ENCODE data around the gene PRKCA. TPM values are rescaled to one million over a fixed set of nuclear protein-coding genes. Genes with fewer than 3 reads are reported as not detected.

The PRKCA gene
- total and polyA plus RNA-seq, 2 experiments from 2014 or later: 6.4 to 35.4 TPM

GRCh38 chr17:66793814-66794213 is 491.4 kb downstream of the PRKCA start:
- no peak overlapping the region for H3K4me3 ChIP-seq
- no peaks in the 10 kb centered on the region for H3K9me2 ChIP-seq (ENCODE audit: insufficient read depth)
- peaks cover 9% of the 10 kb centered on the region for H3K4me1 Mint-ChIP-seq
- peaks cover 12% of the 10 kb centered on the region; the same call in 2 of the 3 replicates for H3K36me3 Mint-ChIP-seq (ENCODE audit: low read depth)
- H3K27me3 Mint-ChIP-seq (ENCODE audit: insufficient read depth, low read depth, poor library complexity): peaks cover 5% of the 10 kb centered on the region
- H3K27ac Mint-ChIP-seq: no peak overlapping the region
- H3K27ac ChIP-seq (ENCODE audit: low read depth): no peak overlapping the region
- H3F3A ChIP-seq (replicated peaks; ENCODE audit: low read depth): no peaks in the 10 kb centered on the region
- H3K9me3 Mint-ChIP-seq: no peaks in the 10 kb centered on the region; the same call in 2 of the 3 replicates
- no peak overlapping the region for H3K4me3 Mint-ChIP-seq
- no peak overlapping the region for H2AFZ ChIP-seq
- no peaks in the 10 kb centered on the region for H3K27me3 ChIP-seq (ENCODE audit: insufficient read depth)
- no peak for TF ChIP-seq EZH2phosphoT487 (IDR thresholded peaks at IDR 0.05; ENCODE audit: unreplicated experiment)
- TF ChIP-seq JUNB (IDR thresholded peaks at IDR 0.05; ENCODE audit: unreplicated experiment): no peak
- TF ChIP-seq NANOG (IDR thresholded peaks at IDR 0.05; ENCODE audit: borderline replicate concordance): no peak
- no peak for TF ChIP-seq REST (IDR thresholded peaks at IDR 0.05; ENCODE audit: unreplicated experiment)
- TF ChIP-seq ZNF114 (CRISPR knock-in tag; IDR thresholded peaks at IDR 0.05): no peak
- DNase-seq (ENCODE audit: low spot score): no peak
- ATAC-seq: no peak
- H3K79me2 ChIP-seq (replicated peaks; ENCODE audit: insufficient read depth): no peaks in the 10 kb centered on the region
- H3K36me3 ChIP-seq (ENCODE audit: insufficient read depth): no peaks in the 10 kb centered on the region
- H3K4me1 ChIP-seq (ENCODE audit: insufficient read depth): peaks cover 5% of the 10 kb centered on the region; the same call in 1 of the 2 replicates
- H3K4me2 ChIP-seq: no peak overlapping the region
- no peaks in the 10 kb centered on the region for H4K20me1 ChIP-seq (replicated peaks; ENCODE audit: insufficient read depth)

GRCh38 chr17:66795486-66795885 is 493.1 kb downstream of the PRKCA start:
- peaks cover 3% of the 10 kb centered on the region for H3K27me3 Mint-ChIP-seq (ENCODE audit: insufficient read depth, low read depth, poor library complexity)
- Histone ChIP-seq H3K27me3 (ENCODE audit: insufficient read depth) (no peaks in the 10 kb centered on the region), H3K79me2 (replicated peaks; ENCODE audit: insufficient read depth) (no peaks in the 10 kb centered on the region), H3K4me1 (ENCODE audit: insufficient read depth) (peaks cover 5% of the 10 kb centered on the region; the same call in 1 of the 2 replicates), H3K9me2 (ENCODE audit: insufficient read depth) (no peaks in the 10 kb centered on the region), H3K4me2 (no peak overlapping the region), H4K20me1 (replicated peaks; ENCODE audit: insufficient read depth) (no peaks in the 10 kb centered on the region), H2AFZ (no peak overlapping the region), H3K36me3 (ENCODE audit: insufficient read depth) (no peaks in the 10 kb centered on the region), H3K27ac (ENCODE audit: low read depth) (no peak overlapping the region), H3K4me3 (no peak overlapping the region), H3F3A (replicated peaks; ENCODE audit: low read depth) (no peaks in the 10 kb centered on the region)
- ATAC-seq (no peak), DNase-seq (ENCODE audit: low spot score) (no peak)
- H3K27ac Mint-ChIP-seq: no peak overlapping the region
- H3K36me3 Mint-ChIP-seq (ENCODE audit: low read depth): peaks cover 16% of the 10 kb centered on the region; the same call in 2 of the 3 replicates
- H3K9me3 Mint-ChIP-seq: peaks cover 3% of the 10 kb centered on the region; the same call in 1 of the 3 replicates
- H3K4me1 Mint-ChIP-seq: peaks cover 6% of the 10 kb centered on the region
- no peak overlapping the region for H3K4me3 Mint-ChIP-seq
- TF ChIP-seq ZNF114 (CRISPR knock-in tag; IDR thresholded peaks at IDR 0.05): no peak
- no peak for TF ChIP-seq JUNB (IDR thresholded peaks at IDR 0.05; ENCODE audit: unreplicated experiment)
- TF ChIP-seq EZH2phosphoT487 (IDR thresholded peaks at IDR 0.05; ENCODE audit: unreplicated experiment): no peak
- no peak for TF ChIP-seq STAT1 (IDR thresholded peaks at IDR 0.05; ENCODE audit: unreplicated experiment)
- no peak for TF ChIP-seq NANOG (IDR thresholded peaks at IDR 0.05; ENCODE audit: borderline replicate concordance)
- TF ChIP-seq ETS1 (IDR thresholded peaks at IDR 0.05): no peak
- no peak for TF ChIP-seq CREB1 (CRISPR knock-in tag; IDR thresholded peaks at IDR 0.05; ENCODE audit: low read depth)
- TF ChIP-seq, protein P1, sequence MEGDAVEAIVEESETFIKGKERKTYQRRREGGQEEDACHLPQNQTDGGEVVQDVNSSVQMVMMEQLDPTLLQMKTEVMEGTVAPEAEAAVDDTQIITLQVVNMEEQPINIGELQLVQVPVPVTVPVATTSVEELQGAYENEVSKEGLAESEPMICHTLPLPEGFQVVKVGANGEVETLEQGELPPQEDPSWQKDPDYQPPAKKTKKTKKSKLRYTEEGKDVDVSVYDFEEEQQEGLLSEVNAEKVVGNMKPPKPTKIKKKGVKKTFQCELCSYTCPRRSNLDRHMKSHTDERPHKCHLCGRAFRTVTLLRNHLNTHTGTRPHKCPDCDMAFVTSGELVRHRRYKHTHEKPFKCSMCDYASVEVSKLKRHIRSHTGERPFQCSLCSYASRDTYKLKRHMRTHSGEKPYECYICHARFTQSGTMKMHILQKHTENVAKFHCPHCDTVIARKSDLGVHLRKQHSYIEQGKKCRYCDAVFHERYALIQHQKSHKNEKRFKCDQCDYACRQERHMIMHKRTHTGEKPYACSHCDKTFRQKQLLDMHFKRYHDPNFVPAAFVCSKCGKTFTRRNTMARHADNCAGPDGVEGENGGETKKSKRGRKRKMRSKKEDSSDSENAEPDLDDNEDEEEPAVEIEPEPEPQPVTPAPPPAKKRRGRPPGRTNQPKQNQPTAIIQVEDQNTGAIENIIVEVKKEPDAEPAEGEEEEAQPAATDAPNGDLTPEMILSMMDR (conservative IDR thresholded peaks at IDR 0.05; ENCODE audit: low read depth in 2 of 2): no peak
- TF ChIP-seq ZNF331 (CRISPR knock-in tag; IDR thresholded peaks at IDR 0.05; ENCODE audit: low read depth): no peak
- no peak for TF ChIP-seq EZH2 (IDR thresholded peaks at IDR 0.05; ENCODE audit: low read depth, unreplicated experiment)
